Measurements from ENCODE around the gene ECI2. TPM values are rescaled to one million over a fixed set of nuclear protein-coding genes. Genes with fewer than 3 reads are reported as not detected.

Gene ECI2
- total and polyA plus RNA-seq, 2 of the 13 experiments (the other 11 are each of a cell fraction or from before 2014, with no cell fraction given): 78.5 to 228 TPM

GRCh38 chr6:4102687-4103244, 32.6 kb downstream of the ECI2 start (continued):
- TF ChIP-seq ZNF724P (CRISPR knock-in tag; IDR thresholded peaks at IDR 0.05; ENCODE audit: borderline replicate concordance) (no peak; the same call in 1 of the 2 replicates), NKX3-1 (CRISPR knock-in tag; IDR thresholded peaks at IDR 0.05) (no peak), CBX1 (IDR thresholded peaks at IDR 0.05; ENCODE audit: low read depth) (no peak), NFE2L1 (CRISPR knock-in tag; IDR thresholded peaks at IDR 0.05; ENCODE audit: borderline replicate concordance) (no peak), FOXO1 (CRISPR knock-in tag; IDR thresholded peaks at IDR 0.05) (peak; percentile 99), MYNN (CRISPR knock-in tag; IDR thresholded peaks at IDR 0.05; ENCODE audit: low read depth) (no peak), ATF5 (CRISPR knock-in tag; IDR thresholded peaks at IDR 0.05; ENCODE audit: low read depth) (no peak), SMC3 (IDR thresholded peaks at IDR 0.05; ENCODE audit: low read length) (0 out of 2 replicates have a peak, but pooled peaks have one; percentile 3), ELF1 (CRISPR knock-in tag; IDR thresholded peaks at IDR 0.05) (peak; percentile 45; the same call in 1 of the 2 replicates), CEBPZ (IDR thresholded peaks at IDR 0.05; ENCODE audit: low read length) (no peak), ZBTB1 (CRISPR knock-in tag; IDR thresholded peaks at IDR 0.05; ENCODE audit: borderline replicate concordance) (no peak), ZBTB37 (CRISPR knock-in tag; IDR thresholded peaks at IDR 0.05) (peak; percentile 93), ZNF317 (CRISPR knock-in tag; IDR thresholded peaks at IDR 0.05) (peak; percentile 81), GATAD2A (CRISPR knock-in tag; IDR thresholded peaks at IDR 0.05) (peak; percentile 100), ZNF792 (CRISPR knock-in tag; IDR thresholded peaks at IDR 0.05) (peak; percentile 87), ZNF563 (CRISPR knock-in tag; IDR thresholded peaks at IDR 0.05) (peak; percentile 35; the same call in 1 of the 2 replicates), ZNF335 (CRISPR knock-in tag; IDR thresholded peaks at IDR 0.05) (peak; percentile 92), ETV5 (CRISPR knock-in tag; IDR thresholded peaks at IDR 0.05; ENCODE audit: borderline replicate concordance) (peak; percentile 78), KDM6A (CRISPR knock-in tag; IDR thresholded peaks at IDR 0.05; ENCODE audit: low read depth) (peak; percentile 89), AFF4 (CRISPR knock-in tag; IDR thresholded peaks at IDR 0.05) (no peak), NFATC3 (CRISPR knock-in tag; IDR thresholded peaks at IDR 0.05) (peak; percentile 67; the same call in 1 of the 2 replicates), ETV6 (CRISPR knock-in tag; conservative IDR thresholded peaks at IDR 0.05) (0 out of 2 replicates have a peak, but pooled peaks have one; percentile 45)

Measured in HepG2 (cell line).